AG10803 (cell line): ENCODE measurements around the gene TRAM1L1.

Source experiments
- DNase-seq: peaks from one replicate; pipeline ENCODE4 v3.0.0; 2010; ENCODE audit warnings: low read depth
- H3K4me3 ChIP-seq: 2 replicates; pipeline ENCODE4 v1.5.1; 2011; ENCODE audit warnings: mild to moderate bottlenecking, low read length, control low read depth
- TF ChIP-seq, protein P1 (sequence below): conservative IDR thresholded peaks from 2 replicates; pipeline ENCODE4 v1.5.1; 2011; ENCODE audit warnings: mild to moderate bottlenecking, low read length, control low read depth, inconsistent platforms

TRAM1L1 gene

DNA sequence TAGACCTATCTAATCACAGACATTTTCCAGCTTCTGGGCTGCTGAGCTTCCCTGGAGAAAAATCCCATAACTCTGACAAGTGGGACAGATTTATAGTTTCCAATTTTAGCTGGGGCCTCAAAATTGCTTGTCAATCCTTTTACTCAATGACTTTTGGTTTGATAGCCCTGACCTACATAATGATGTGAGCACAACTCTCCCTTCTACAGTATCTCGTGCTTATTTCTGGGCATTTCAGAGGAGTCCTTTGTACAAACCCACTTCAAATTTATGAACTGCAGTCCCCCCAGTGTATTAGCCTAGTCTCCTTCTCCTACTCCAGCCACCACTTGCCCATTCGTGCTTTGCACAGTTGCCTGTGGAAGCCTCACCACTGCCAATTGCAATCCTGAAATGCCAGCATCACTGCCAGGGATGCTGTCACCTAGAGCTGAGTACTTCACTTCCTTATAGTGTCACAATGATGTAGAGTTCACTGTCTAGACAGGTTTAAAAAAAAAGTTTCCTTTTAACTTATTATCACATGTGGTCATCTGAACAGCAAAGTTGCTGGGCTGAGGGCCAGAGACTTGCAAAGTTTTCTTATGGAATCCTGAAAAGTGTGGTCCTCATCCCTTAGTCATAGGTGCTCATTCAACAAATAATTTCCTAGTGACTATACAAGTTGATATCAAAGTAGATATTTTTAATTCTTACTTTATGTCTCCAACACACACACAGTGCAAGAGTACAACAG is 21.2 kb downstream of the TRAM1L1 start:
- H3K4me3 ChIP-seq = no peak overlapping the region
- no peak for DNase-seq
- TF ChIP-seq, protein P1, sequence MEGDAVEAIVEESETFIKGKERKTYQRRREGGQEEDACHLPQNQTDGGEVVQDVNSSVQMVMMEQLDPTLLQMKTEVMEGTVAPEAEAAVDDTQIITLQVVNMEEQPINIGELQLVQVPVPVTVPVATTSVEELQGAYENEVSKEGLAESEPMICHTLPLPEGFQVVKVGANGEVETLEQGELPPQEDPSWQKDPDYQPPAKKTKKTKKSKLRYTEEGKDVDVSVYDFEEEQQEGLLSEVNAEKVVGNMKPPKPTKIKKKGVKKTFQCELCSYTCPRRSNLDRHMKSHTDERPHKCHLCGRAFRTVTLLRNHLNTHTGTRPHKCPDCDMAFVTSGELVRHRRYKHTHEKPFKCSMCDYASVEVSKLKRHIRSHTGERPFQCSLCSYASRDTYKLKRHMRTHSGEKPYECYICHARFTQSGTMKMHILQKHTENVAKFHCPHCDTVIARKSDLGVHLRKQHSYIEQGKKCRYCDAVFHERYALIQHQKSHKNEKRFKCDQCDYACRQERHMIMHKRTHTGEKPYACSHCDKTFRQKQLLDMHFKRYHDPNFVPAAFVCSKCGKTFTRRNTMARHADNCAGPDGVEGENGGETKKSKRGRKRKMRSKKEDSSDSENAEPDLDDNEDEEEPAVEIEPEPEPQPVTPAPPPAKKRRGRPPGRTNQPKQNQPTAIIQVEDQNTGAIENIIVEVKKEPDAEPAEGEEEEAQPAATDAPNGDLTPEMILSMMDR = no peak

DNA sequence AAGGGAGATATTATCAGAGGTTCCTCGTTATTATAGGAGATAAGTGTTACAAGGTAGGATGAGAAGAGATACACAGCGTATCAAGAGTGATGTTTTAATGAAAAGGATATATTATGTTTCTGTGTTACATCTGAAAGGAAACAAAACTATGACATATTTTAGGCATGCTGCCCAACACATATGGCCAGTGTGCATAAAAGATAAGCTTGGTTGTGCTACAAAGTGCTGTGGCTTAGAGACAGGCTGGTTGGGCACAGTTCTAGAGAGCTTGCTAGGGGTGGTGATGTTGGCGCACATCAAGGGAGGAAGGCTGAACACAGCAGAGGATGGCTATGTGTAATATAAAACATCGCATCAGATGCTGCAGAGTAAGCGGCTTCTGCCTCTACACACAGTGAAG is 42.4 kb downstream of the TRAM1L1 start:
- TF ChIP-seq, protein P1 = no peak
- no peak overlapping the region for H3K4me3 ChIP-seq
- DNase-seq = no peak
